Stimulated activated CD8-positive, alpha-beta memory T cell treated with anti-CD3 and anti-CD28 coated beads, Interleukin-7, amount 100 ng/mL, for 1 hour (primary cell): ENCODE results near the gene GPC5.

Experiments
- DNase-seq, 2 donors: peaks; one replicate each; pipeline ENCODE4 v3.0.0-alpha.2; 2020; ENCODE audit warnings: low read depth in 2 of 2

GPC5 gene

DNA sequence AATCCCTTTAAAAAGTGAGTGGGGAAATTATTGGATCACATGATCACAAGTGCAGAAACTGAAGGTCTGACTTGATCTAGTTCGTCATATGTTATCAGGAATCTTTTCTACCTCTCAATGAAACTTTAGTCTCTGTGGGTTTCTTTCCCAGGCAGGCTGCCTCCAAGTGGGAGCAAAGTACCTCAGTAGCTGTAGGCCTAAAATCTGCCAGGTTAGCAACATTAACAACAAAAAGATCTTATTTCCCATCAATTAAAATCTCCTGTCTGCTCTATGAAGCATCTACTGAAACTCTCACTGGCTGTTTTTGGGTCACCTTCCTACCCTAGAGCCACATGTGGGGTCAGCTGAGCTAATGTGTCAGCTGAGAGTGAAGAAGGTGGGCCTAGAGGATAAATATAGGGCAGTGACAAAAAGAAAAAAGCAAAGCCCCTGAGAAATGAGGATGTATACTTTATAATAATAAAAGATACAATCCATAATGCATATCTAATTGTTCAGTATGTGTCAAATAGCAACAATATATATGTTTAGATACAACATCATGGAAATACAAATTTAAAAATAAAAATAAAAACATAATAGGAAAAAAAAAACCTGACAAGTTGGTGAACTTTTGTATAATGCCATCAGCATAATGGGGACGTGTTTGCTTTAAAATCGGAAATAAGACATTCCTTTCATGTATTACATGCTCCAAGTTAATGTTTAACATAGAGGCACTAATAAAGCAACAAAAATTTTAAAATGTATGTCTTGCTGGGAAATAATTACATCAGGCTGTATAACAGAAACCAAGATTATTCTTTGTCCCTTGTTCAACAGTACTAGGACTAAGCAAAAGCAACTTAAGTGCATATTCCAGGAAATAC is 141.1 kb downstream of the GPC5 start:
- DNase-seq, result no peak

DNA sequence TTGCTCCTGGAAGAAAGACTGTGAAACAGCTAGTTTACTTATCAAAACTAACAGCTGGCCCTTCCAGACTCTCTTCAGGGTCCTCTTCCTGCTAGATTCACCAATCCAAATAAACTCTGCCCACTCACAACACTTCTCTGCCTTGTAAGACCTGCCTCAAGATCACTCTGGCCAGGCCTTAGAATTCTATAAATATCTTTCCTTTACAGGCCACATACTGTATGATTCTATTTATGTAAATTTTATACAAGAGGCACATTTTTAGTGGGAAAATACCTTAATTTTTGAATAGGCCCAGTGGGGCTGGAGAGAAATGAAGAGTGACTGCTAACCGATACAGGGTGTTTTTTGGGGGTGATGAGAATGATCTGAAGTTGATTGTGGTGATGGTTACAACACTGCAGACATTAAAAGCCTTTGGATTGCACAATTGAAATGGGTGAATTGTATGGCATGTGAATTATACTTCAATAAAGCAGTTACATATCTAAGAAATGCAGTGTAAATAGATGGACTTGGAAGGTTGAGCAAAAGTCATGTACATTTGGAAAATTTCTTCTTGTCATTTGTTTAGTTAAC is 141.8 kb downstream of the GPC5 start:
- no peak for DNase-seq

DNA sequence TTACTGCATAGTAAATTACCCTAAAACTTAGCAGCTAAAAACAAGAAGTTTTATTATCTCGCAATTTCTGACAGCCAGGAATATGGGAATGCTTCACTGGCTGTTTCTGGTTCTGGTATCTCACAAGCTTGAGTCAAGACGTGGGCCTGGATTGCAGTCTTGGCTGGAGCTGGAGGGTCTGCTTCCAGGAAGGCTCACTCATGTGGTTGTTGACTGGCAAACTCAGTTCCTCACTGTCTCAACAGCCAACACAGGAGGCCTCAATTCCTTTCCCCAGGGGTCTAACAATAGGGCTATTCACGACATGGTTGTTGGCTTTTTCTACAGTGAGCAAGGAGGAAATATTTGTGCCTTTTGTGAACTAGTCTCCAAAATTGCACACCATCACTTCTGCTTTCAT is 146.3 kb downstream of the GPC5 start:
- no peak for DNase-seq

DNA sequence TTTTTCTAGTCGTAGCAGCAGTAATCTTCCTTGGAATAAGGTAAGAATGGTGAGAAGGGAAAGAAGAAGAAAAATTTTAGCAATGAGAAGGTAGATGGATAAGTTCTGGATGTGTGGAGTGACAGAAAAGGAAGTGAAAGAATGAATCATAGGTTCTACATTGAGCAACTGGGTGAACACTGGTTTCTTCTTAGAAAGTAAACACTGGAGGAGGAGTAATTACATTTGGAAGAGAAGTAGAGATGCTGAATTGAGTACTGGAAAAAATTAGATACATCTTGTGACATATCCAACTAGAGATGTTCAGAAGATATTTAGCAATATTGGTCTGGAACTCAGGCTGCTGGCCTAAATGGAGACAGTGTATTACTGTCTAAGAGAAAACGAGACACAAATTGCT is 148.5 kb downstream of the GPC5 start:
- DNase-seq, result no peak

DNA sequence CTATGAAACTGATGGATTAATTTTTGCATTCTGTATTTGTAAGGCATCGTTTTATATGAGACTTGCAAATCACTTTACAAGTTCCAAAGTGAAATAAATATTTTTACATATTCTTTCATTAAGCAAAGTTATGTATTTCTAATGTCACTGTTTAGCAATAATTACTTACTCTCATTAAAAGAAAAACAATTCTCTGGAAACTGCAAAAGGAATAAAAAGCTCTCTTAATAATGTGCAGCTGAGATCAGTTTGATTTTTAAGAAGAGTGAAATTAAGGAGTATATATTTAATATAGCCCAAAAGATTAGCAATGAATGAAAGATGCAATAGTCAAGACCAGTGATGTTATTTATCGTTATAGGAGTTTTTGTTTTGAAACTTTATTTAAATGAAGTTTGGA is 155.2 kb downstream of the GPC5 start:
- DNase-seq, result no peak

DNA sequence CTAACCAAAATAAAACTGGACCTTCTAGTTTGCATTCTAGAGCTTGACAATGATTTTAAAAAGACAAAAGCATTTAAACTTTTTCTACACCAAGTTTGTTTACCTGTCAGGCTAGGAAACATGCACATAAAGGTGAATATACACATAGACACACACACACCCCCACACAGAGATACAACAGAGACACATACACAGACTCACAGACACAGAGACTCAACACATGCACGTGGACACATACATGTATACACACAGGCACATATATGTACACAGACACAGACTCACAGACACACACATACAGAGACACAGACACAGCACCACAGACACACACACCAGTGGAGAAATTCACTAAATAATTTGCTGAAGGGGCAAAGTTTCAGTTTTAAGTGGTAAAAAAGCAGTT is 155.7 kb downstream of the GPC5 start:
- no peak for DNase-seq

DNA sequence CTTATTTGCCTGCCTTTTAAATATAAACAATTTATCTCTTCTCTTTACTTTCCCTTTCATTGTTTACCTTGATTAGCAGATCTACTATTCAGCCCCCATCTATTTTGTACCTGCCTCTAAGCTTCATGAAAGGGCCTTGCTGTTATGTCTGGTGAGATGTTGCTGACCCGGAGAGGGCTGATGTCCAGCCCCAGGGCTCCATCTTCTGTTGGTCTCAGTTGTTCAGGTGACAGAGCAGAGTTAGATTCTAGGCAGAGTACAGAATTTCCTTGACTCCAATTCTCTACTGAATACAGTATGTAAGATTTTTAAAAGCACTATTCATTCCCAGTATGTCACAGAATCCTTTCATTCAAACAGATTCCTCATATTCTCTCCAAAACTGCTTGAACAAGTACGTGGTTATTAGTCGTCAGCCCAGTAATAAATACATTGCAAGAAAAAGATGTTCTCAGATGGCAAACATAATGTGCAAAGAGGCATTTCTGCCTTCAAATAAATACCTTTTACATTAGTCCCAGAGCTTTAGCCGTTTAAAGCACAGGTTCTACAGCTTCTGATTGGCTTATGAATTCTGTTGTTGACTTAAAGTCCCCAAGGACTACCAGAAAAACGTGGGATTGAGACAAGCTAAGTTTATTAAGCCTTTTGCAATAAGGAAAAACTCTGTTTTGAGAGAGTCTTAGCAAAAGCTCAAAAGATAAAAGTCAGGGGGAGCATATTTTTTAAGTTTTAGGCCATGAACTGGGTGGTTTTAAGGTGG is 159.1 kb downstream of the GPC5 start:
- DNase-seq, result no peak

DNA sequence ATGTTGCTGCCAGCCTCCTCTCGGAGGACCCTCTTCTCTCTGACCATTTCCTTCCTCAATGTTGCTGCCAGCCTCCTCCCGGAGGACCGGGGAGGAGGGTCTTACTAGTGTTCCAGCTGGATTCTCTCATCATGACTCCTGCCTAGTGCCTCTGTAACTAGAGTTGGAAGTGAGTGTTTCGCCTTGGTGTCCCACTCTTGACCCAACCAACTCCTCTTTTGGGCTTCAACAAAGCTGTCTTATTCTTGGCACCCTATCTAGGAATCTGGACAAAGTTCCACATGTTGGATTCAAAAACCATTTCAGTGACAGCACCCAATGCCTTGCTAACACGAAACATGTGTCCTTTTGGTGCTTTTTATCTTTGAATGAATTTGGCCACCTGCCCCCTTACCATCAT is 165.4 kb downstream of the GPC5 start:
- DNase-seq, result no peak

DNA sequence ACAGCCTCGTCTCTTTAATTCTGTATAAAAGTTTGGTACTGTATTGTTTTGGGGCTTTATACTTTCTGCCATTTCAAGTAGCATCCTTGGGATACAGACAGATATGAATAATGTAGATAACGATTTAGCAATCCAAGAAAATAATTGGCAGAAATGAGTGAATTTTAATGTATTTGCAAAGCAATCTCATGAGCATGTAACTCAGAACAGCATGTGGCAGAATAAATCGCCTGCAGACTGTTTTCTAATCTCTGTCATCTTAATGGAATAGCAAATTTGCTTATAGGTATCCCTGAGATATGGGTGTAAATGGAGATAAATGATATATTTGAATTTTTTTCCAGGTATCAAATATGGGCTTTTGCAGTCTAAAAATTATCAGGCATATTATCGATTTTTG is 166.0 kb downstream of the GPC5 start:
- DNase-seq, result no peak

DNA sequence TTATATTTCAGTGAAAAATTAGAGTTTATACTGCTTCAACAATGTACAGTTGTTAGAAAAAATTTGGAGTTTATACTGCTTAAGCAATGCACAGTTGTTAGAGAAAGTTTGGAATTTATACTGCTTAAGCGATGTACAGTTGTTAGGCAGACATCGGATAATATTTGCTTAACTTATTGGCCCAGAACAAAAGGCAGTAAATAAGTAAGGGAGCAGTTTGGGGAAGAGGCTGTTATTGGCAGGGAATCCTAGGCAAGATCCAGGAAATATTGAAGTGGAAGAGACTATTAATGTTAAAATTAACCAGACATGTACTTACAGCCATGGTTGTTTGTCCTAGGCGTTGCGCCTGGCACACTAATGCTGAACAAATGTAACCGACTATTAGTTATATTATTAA is 166.9 kb downstream of the GPC5 start:
- DNase-seq, result no peak

DNA sequence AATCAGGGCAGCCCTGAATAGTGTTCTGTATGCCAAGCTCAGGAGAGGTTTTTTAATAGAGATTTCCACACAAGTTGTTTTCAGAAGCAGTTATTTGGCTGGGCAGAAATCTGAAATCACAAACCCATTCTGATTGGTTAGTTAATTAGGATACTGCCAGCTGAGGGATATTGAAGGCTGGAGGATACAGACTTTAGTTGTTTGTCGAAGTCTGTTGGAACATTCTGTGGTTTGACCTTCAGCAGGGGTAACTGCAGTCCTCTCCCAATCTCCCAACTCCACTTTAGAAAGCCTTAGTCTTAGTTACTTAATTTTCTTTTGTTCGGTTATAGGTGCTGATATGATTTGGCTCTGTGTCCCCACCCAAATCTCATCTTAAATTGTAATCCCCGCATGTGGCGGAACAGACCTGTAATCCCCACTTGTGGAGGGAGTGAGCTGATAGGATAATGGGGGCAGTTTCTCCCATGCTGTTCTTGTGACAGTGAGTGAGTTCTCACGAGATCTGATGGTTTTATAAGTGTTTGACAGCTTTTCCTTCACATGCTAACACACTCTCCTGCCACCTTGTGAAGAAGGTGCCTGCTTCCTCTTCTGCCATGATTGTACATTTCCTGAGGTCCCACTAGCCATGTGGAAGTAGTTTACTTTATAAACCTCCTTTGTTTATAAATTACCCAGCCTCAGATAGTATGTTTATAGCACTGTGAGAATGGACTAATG is 169.2 kb downstream of the GPC5 start:
- no peak for DNase-seq

DNA sequence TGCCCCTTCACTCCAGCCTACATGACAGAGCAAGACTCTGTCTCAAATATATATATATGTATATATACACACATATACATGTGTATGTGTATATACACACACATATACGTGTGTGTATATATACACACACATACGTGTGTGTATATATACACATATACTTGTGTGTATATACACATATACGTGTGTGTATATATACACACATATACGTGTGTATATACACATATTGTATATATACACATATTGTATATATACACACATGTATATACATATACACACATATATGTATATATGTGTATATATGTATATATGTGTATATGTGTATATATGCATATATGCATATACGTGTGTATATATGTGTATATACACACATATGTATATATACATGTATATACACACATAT is 173.3 kb downstream of the GPC5 start:
- no peak for DNase-seq

DNA sequence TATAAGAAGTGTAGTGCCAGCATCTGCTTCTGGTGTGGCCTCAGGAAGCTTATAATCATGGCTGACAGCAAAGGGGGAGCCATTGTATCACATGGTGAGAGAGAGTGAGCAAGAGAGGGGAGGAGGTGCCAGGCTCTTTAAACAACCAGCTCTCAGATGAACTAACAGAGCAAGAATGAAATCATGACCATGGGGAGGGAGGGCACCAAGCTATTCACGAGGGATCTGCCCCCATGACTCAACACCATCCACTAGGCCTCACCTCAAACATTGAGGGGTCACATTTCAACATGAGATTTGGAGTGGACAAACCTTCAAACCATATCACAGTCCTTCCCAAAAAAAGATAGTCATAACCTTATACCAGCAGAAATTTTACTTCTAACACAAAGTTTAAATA is 174.0 kb downstream of the GPC5 start:
- no peak for DNase-seq

DNA sequence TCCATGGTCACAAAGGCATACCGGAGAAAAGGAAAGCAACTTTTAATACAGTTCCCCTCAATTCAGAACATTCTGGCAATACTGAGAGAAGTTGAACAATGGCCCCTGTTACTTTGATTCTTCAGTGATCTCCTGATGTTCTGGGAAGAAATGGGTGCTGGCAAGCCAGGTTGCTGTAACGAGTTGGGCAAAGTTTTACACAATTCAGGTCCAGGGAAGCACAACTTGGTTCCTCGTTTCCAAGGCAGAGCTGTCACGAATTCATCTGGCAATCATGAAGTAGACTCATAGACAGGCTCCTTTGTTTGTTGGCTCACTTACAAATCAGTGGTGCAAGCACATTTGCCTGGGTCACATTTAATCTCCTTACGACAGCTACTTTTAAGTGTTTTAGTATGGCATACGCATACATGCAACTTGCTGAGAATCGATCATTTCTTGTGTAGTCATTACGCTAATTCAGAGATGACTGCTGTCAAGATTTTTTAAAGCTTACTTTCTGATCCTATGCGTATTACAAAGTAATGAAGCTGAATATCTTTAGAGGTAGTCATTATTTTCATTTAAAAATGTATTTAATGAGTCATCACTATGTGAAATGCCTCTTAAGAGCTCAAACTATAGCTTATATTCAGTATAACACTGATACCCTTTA is 174.7 kb downstream of the GPC5 start:
- no peak for DNase-seq

DNA sequence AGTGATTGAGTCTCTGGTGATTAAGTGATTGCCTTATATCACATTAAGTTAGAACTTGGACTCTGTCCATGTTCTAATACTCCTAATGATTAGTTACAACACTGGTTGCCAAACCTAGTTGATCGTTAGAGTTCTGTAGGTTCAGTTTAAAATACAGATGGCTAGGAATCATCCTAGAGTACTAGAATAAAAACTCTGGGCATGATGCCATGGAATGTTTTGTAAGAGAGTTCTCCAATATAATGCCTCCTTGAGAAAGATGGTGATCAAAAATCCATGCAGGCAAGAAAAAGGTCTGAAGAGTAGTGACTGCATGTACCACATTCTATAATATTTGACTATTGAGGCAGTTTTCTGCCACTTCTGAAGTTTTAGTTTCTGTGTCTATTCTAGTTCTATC is 176.3 kb downstream of the GPC5 start:
- no peak for DNase-seq

DNA sequence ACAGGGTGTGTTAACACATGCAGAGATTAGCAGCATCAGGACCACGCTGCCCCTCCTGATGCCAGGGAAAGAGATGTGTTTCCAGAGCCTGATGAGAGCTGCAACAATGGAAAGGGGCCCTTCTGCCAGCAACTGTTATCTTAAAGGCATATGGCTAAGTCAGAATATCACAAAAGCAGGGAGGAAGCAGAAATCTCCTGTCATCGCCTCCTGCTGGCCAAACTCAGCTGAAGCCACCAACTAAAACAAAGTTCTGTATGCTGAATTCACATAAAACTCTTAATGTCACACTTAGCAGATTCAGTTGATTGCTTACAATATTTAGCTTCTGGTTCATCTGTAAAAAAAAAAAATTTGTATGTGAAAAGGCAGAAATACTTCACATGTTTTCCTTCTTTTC is 178.2 kb downstream of the GPC5 start:
- no peak for DNase-seq

DNA sequence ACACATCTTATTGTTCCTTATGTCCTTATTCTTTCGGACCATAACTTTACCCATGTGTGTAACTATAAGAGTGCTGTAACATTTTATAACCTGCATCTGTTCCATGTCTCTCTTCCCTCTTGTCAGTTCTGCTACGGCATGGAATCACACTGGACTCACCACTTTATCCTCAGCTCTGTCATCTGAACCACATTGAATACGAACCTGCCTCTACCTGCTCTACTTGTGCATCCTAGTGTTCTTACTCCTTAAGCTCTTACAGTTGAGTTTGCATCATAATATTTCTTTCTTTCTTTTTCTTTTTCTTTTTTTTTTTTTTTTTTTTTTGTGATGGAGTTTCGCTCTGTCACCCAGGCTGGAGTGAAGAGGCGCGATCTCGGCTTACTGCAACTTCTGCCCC is 180.9 kb downstream of the GPC5 start:
- no peak for DNase-seq

DNA sequence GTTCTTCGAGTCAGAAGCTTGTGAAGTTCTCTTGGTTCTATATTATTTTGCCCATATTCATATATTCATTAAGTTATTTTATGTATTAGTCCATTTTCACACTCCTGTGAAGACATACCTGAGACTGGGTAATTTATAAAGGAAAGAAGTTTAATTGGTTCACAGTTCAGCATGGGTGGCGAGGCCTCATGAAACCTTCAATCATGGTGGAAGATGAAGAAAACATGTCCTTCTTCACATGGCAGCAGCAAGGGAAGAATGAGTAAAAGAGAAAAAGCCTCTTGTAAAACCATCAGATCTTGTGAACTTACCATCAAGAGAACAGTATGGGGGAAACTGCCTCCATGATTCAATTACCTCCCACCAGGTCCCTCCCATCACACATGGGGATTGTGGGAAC is 182.3 kb downstream of the GPC5 start:
- DNase-seq, result no peak

DNA sequence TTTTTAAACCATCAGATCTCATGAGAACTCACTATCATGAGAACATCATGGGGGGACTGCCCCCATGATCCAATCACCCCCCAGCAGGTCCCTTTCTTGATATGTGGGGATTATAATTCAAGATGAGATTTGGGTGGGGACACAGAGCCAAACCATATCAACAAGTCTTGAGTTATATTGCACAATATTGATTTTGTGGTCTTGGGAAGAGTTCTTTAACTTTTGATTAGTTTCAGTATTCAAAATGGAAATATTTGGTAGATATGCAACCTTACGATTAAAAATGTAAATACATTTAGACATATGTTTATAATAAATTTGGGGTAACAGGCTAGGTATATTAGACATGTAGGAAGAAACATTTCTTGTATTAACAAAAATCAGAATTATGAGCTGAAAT is 188.2 kb downstream of the GPC5 start:
- no peak for DNase-seq

DNA sequence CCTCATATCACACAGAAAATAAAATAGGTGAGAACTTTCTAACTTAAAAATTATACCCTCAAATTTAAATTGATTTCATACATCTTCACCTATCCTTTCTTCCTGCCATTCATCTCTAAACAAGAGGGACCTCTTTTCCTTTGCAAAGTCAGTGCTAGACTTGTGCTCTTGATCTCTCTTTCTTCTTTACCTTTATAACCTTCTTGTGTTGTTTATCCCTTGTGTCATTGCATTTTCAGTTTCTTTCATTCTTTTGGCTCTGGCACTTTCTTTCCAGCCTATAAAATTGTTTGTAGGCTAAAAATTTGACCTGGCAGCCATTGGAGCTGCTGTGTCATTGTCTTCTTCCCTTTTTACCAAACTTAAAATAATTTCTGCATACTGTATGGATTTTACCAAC is 190.1 kb downstream of the GPC5 start:
- DNase-seq, result no peak

DNA sequence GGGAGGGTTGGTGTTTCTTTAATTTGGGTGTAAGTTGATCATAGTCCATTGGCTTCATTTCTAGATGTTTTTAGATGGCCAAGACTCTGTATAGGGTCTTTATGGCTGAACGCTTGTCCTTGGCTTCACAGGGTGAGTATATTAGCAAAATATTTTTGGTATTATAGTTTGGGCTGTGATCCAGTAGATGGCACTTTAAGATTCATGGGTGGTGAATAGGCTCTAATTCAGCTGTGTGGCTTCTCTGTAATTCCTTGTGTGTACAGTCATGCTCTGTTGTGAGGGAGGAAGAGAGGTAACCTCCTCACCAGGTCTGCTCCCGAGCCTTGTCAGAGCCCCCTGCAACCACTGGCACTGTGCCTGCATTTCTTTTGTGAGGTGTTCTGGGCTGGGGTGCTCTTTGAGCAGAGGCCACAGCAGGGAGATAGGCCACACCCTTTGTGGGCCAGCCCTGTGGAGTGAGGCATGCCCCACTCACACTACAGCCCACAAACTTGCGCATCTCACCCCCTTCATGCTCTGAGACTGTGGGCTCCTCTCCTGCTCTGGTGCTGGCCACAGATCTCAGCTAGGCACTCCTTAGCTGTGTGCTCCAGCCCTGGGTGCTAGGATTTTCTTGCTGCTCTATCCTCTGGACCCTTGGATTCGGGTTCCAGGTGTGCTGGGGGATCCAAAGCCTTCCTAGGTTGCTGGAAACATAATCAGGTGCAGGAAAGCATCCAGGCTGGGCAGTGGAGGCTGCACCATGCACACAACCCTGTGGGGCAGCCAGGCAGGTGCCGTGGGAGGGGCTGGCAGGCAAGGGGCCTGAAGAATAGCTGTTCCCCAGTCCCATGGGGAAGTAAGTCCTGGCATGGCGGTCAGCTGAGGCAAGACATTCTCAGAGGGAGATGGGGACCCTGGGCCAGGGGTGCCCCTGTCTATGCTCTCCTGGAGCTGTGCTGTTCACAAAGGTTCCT is 193.9 kb downstream of the GPC5 start:
- no peak for DNase-seq
